ENCODE measurements around the gene ID4. TPM values are rescaled to one million over a fixed set of nuclear protein-coding genes. Genes with fewer than 3 reads are reported as not detected.

The ID4 gene
- total RNA-seq, 1 experiment from 2014 or later: 73.3 TPM

DNA sequence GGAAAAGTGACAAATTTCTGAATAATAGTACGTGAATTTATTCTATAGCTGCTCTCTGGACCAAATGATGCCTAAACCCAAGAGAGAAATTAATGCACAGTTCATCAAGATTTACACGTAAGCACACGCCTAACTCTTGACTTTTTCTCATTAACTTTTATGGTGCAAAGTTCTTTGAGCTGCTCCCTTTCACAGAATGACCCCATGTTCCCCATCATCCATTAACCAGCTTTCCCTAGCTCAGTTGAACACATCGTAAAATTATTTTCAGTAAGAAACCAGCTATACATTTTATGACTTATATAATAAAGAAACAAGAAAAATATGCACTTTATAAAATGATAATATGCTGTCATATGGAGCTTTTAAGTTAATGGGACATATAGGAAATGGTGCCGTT, 54.3 kb downstream of the ID4 start:
- no peak for DNase-seq (ENCODE audit: low read depth)
- in situ Hi-C loops (cut with HindIII; ENCODE audit: low pct_unique_long_range_greater_than_20kb, low sequenced_read_pairs): no loop called here

Data from Caki2 (cell line).